ENCODE results near the gene CORO1C.

DNA sequence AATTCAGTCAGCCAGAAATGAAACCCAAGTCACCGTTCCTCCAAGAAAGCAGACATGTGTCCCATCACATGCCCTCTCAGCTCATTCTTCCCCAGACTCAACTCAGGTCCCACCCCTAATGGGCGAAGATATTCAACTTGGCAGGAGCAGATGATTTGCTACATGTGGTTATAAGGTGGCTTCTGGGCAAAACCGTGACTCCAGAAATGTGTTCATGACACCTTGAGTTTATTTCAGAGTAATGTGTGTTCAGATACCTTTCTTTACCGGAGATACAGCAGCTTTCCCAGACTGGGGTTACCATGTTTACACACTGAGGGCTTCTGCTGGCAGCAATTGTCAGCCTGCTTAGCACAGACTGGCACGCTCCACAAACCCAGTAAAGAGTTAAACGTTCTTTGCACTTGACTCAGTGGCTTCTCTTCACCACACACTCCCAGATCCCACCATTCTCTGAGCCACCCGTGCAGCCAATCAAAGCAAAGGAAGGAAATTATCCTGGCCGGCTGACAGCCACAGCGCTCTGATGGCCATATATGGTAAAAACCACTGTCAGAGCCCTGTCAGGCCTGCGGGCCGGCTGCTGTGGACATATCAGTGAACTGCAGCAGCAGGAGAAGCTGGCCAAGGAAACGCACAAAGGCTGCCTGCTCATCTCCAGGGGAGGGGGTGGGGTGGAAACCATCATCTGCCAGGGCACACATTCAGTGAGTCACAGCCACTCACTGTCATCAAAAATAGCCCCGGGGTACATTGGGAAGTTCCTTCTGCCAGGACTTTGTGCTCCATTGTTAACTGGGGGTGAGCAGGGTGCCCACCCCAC is 39.9 kb downstream of the CORO1C start:
- TF ChIP-seq CBX1 (IDR thresholded peaks at IDR 0.05; ENCODE audit: low read depth): no peak
- peak; percentile 33 to 55 (median 51); a peak in 4 of 6 replicates for TF ChIP-seq CTCF (IDR thresholded peaks at IDR 0.05 in 2 of 3, conservative IDR thresholded peaks at IDR 0.05 in 1 of 3; ENCODE audit: insufficient read depth in 2 of 3, low read depth in 1 of 3, low read length in 3 of 3)
- TF ChIP-seq SRSF1 (IDR thresholded peaks at IDR 0.05; ENCODE audit: low read depth, low read length): no peak
- peak; percentile 69 for TF ChIP-seq SMARCE1 (IDR thresholded peaks at IDR 0.05)
- TF ChIP-seq, protein P1, sequence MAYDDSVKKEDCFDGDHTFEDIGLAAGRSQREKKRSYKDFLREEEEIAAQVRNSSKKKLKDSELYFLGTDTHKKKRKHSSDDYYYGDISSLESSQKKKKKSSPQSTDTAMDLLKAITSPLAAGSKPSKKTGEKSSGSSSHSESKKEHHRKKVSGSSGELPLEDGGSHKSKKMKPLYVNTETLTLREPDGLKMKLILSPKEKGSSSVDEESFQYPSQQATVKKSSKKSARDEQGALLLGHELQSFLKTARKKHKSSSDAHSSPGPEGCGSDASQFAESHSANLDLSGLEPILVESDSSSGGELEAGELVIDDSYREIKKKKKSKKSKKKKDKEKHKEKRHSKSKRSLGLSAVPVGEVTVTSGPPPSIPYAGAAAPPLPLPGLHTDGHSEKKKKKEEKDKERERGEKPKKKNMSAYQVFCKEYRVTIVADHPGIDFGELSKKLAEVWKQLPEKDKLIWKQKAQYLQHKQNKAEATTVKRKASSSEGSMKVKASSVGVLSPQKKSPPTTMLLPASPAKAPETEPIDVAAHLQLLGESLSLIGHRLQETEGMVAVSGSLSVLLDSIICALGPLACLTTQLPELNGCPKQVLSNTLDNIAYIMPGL (CRISPR knock-in tag; IDR thresholded peaks at IDR 0.05): peak; percentile 45; the same call in 1 of the 2 replicates
- TF ChIP-seq EZH2 (IDR thresholded peaks at IDR 0.05; ENCODE audit: borderline replicate concordance, low read depth, low read length): no peak
